Keratinocyte (primary cell): Measurements from ENCODE around the gene RMDN3.

ENCODE experiments used
- EZH2 ChIP-seq: IDR thresholded peaks from one replicate; pipeline ENCODE4 v1.6.1; 2012; ENCODE audit warnings: inconsistent platforms, mild to moderate bottlenecking, low read length, moderate library complexity
- TF ChIP-seq, protein P1 (sequence below), 3 experiments: IDR thresholded peaks in 1 of 3; conservative IDR thresholded peaks in 1 of 3; optimal IDR thresholded peaks in 1 of 3; 2 replicates in 2 of 3; 3 replicates in 1 of 3; pipeline versions ENCODE3 to v1.5.1; 2011; ENCODE audit warnings: low read length in 3 of 3, mild to moderate bottlenecking in 3 of 3, moderate library complexity in 2 of 3, control low read depth in 1 of 3, inconsistent platforms in 1 of 3; ENCODE audit not compliant: insufficient read depth in 2 of 3; ENCODE audit errors: extremely low read depth in 1 of 3

DNA sequence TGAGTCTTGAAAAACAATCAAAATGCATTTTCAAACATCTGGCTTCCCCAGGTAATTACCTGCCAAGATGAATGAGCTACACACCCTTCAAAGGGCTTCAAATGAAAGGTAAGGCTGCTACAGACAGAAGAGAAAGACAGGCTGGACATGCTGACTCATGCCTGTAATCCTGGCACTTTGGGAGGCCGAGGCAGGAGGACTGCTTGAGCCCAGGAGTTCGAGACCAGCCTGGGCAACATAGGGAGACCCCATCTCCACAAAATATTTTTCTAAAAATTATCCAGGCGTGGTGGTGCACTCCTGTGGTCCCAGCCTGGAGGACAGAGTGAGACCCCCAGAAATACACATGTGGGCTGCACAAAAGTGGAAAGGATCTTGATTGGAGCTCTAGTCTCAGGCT is 37.3 kb upstream of the RMDN3 start:
- TF ChIP-seq, protein P1, sequence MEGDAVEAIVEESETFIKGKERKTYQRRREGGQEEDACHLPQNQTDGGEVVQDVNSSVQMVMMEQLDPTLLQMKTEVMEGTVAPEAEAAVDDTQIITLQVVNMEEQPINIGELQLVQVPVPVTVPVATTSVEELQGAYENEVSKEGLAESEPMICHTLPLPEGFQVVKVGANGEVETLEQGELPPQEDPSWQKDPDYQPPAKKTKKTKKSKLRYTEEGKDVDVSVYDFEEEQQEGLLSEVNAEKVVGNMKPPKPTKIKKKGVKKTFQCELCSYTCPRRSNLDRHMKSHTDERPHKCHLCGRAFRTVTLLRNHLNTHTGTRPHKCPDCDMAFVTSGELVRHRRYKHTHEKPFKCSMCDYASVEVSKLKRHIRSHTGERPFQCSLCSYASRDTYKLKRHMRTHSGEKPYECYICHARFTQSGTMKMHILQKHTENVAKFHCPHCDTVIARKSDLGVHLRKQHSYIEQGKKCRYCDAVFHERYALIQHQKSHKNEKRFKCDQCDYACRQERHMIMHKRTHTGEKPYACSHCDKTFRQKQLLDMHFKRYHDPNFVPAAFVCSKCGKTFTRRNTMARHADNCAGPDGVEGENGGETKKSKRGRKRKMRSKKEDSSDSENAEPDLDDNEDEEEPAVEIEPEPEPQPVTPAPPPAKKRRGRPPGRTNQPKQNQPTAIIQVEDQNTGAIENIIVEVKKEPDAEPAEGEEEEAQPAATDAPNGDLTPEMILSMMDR (optimal IDR thresholded peaks at IDR 0.05 in 1 of 3, IDR thresholded peaks at IDR 0.05 in 1 of 3, conservative IDR thresholded peaks at IDR 0.05 in 1 of 3; ENCODE audit: extremely low read depth in 1 of 3, insufficient read depth in 2 of 3, low read length in 3 of 3), result no peak
- no peak for TF ChIP-seq EZH2
